ENCODE measurements around the gene CERS3.

- TF ChIP-seq EZH2 (IDR thresholded peaks at IDR 0.05; ENCODE audit: borderline replicate concordance, insufficient read depth, low read depth, low read length, poor library complexity, severe bottlenecking) = no peak
- TF ChIP-seq CTCF (IDR thresholded peaks at IDR 0.05) = no peak
Observed at GRCh38 chr15:100570275-100570674, 41.5 kb upstream of the CERS3 start.
